ENCODE measurements around the gene CHAT. TPM values are rescaled to one million over a fixed set of nuclear protein-coding genes. Genes with fewer than 3 reads are reported as not detected.

Gene CHAT
- total and polyA plus RNA-seq, 2 donors (not counting 3 experiments of a cell fraction or from before 2014, with no cell fraction given): not detected

- no TSS peak for BruUV-seq (replicated peaks)
- POLR2A ChIA-PET: no interaction called here
- dilution Hi-C loops (cut with MboI; ENCODE audit: extremely low pct_ligation_motif_present, low sequenced_read_pairs): no loop called here
Measured at GRCh38 chr10:49605216-49605938, 8.5 kb upstream of the CHAT start.

More at GRCh38 chr10:49605216-49605938, 8.5 kb upstream of the CHAT start:
- no peaks in the 10 kb centered on the region for H3K4me1 ChIP-seq (ENCODE audit: control insufficient read depth, extremely low read depth, insufficient read depth, low read length)
- H3K27ac ChIP-seq (ENCODE audit: insufficient read depth, low read depth, low read length): no peak overlapping the region
- intact Hi-C loops (cut with micrococcal nuclease): no loop called here
- H3K27me3 ChIP-seq (ENCODE audit: control insufficient read depth in 2 of 2, insufficient read depth in 2 of 2, low read length in 2 of 2): peaks cover 25 to 31% of the 10 kb centered on the region in 2 experiments
- no peak overlapping the region for H3K4me2 ChIP-seq (ENCODE audit: insufficient read depth, low read length)
- H3K9me3 ChIP-seq (replicated peaks; ENCODE audit: control insufficient read depth, insufficient read depth, low read length): no peaks in the 10 kb centered on the region
- no peak overlapping the region for H2AFZ ChIP-seq (ENCODE audit: low read depth, low read length)
- DNase-seq (ENCODE audit: low read depth, low spot score): no peak
- TF ChIP-seq POLR2A (IDR thresholded peaks at IDR 0.05; ENCODE audit: low read depth, low read length) (no peak), MYC (IDR thresholded peaks at IDR 0.05; ENCODE audit: low read depth, low read length) (no peak), JUN (IDR thresholded peaks at IDR 0.05; ENCODE audit: borderline replicate concordance, insufficient read depth, insufficient read length, low read depth) (no peak), CTCF (IDR thresholded peaks at IDR 0.05; ENCODE audit: extremely low read depth in 1 of 2, insufficient read depth in 1 of 2, low read depth in 1 of 2, low read length in 2 of 2) (no peak), GATA2 (IDR thresholded peaks at IDR 0.05; ENCODE audit: insufficient read depth, insufficient read length, low read depth, low read length) (no peak), EZH2 (IDR thresholded peaks at IDR 0.05; ENCODE audit: borderline replicate concordance, low read depth, low read length, severe bottlenecking) (no peak)
- no peaks in the 10 kb centered on the region for H3K36me3 ChIP-seq (ENCODE audit: control insufficient read depth in 2 of 2, extremely low read depth in 1 of 2, insufficient read depth in 2 of 2, low read length in 2 of 2)
- no peak overlapping the region for H3K9ac ChIP-seq (replicated peaks; ENCODE audit: extremely low read depth, insufficient read depth, low read length)
- FAIRE-seq: no peak
- CTCF ChIA-PET: interaction anchor here (1.5 kb wide), 2 partner anchors 10 to 12 kb away, joined by 5 to 10 read pairs; no protein-coding TSS in a partner anchor
- no peak overlapping the region for H3K4me3 ChIP-seq (replicated peaks in 1 of 3; ENCODE audit: insufficient read depth in 1 of 3, low read depth in 1 of 3, low read length in 3 of 3)
- no peaks in the 10 kb centered on the region for H4K20me1 ChIP-seq (replicated peaks; ENCODE audit: control insufficient read depth, extremely low read depth, insufficient read depth, low read length)
- no peaks in the 10 kb centered on the region for H3K79me2 ChIP-seq (ENCODE audit: control insufficient read depth, insufficient read depth, low read length)
- no peaks in the 10 kb centered on the region for H3K9me1 ChIP-seq (replicated peaks; ENCODE audit: control insufficient read depth, extremely low read depth, insufficient read depth, low read length)
